HG03066 (cell line): ENCODE data around the gene HOXC11.

Experiments used
- ATAC-seq: cut with Tn5 transposase; IDR thresholded peaks from one replicate; pipeline ENCODE4 v1.9.1; 2021; ENCODE audit warnings: low read depth; ENCODE audit not compliant: unreplicated experiment

HOXC11 gene

GRCh38 chr12:53972722-53973235 is at the start of gene HOXC11:
TSS of gene HOXC11 (plus strand) at chr12:53973126. CDS start at chr12:53973242, 116 bp downstream.
- ATAC-seq, result no peak

GRCh38 chr12:53924521-53925405 is 48.2 kb upstream of the HOXC11 start:
- ATAC-seq, result no peak

GRCh38 chr12:53927220-53928029 is 45.5 kb upstream of the HOXC11 start:
- no peak for ATAC-seq

GRCh38 chr12:53928054-53928835 is 44.7 kb upstream of the HOXC11 start:
- ATAC-seq, result no peak

GRCh38 chr12:53929527-53929926 is 43.4 kb upstream of the HOXC11 start:
- no peak for ATAC-seq

- no peak for ATAC-seq
Measured at GRCh38 chr12:53930591-53931255, 42.2 kb upstream of the HOXC11 start.

- no peak for ATAC-seq
Measured at GRCh38 chr12:53931844-53932581, 40.9 kb upstream of the HOXC11 start.

- ATAC-seq, result no peak
Measured at GRCh38 chr12:53932915-53933314, 40.0 kb upstream of the HOXC11 start.

- ATAC-seq, result no peak
Measured at GRCh38 chr12:53935383-53936341, 37.3 kb upstream of the HOXC11 start.

GRCh38 chr12:53937099-53937498 is 35.8 kb upstream of the HOXC11 start:
- no peak for ATAC-seq

GRCh38 chr12:53937596-53938325 is 35.2 kb upstream of the HOXC11 start:
- ATAC-seq, result no peak

GRCh38 chr12:53938326-53939140 is 34.4 kb upstream of the HOXC11 start, which contains the start of gene HOXC13:
TSS of gene HOXC13 (plus strand) at chr12:53938831. CDS start at chr12:53938907, 76 bp downstream.
- no peak for ATAC-seq

- no peak for ATAC-seq
Measured at GRCh38 chr12:53939141-53940108, 33.5 kb upstream of the HOXC11 start.

- no peak for ATAC-seq
Measured at GRCh38 chr12:53940443-53941014, 32.4 kb upstream of the HOXC11 start.

GRCh38 chr12:53941187-53941586 is 31.7 kb upstream of the HOXC11 start:
- ATAC-seq, result no peak
